ENCODE results near the gene CAMK2B. TPM values are rescaled to one million over a fixed set of nuclear protein-coding genes. Genes with fewer than 3 reads are reported as not detected.

Gene CAMK2B
- polyA plus RNA-seq, 1 donor (not counting 4 experiments of a cell fraction or from before 2014, with no cell fraction given): 0.25 TPM

DNA sequence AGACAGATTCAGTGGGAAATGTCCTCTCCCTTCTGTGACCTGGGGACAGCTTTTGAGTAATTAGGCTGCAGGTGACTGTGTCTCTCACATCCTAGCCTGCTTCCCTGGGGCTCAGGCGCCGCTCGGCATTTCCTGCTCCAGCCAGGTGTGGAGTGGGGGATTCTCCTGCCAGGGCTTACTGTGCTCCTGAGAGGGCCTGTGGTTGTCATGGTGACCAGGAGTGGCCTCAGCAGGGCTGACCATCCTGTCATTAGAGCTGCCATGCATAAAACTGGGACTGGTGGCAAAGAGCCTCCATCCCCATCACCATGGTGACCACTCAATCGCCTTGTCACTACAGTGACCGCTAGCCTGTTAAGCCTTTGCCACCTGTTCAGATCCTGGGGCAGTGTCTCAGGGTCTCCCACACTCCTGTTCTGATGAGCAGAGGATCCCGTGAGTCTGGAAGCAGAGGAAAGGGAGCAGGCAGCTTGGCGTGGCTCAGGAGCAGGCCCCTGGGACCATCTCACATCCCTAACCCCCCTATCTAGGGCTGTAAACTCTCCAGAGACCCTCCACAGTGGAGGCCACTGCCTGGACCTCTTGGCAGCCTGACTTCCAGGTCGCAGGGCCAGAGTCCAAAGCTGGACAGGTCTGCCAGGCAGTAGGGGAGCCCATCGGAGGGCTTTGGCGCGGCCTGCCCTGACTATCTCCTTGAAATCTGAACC, 136.0 kb downstream of the CAMK2B start, which contains the start of gene GCK:
TSS of gene GCK (minus strand) at position 154 of the 707 bp plus-strand sequence. CDS start 486 bp downstream, outside the sequence.
- TF ChIP-seq CTCF (optimal IDR thresholded peaks at IDR 0.05 in 1 of 3, IDR thresholded peaks at IDR 0.05 in 1 of 3, conservative IDR thresholded peaks at IDR 0.05 in 1 of 3; ENCODE audit: extremely low read depth in 1 of 3, insufficient read depth in 2 of 3, low read length in 3 of 3) (no peak), EZH2 (IDR thresholded peaks at IDR 0.05; ENCODE audit: low read length) (no peak)
- Histone ChIP-seq H3K9me3 (ENCODE audit: control insufficient read depth, low read depth, low read length) (no peaks in the 10 kb centered on the region), H3K27me3 (ENCODE audit: control insufficient read depth, extremely low read depth, insufficient read depth, low read length) (peaks cover 8% of the 10 kb centered on the region), H3K4me3 (ENCODE audit: control insufficient read depth in 2 of 3, extremely low read depth in 1 of 3, insufficient read depth in 2 of 3, low read depth in 1 of 3, low read length in 3 of 3) (no peak within 1 kb of the TSS), H2AFZ (ENCODE audit: control insufficient read depth, low read length) (no peak within 1 kb of the TSS), H3K4me2 (ENCODE audit: control insufficient read depth, extremely low read depth, insufficient read depth, low read depth, low read length) (no peak within 1 kb of the TSS), H3K9ac (ENCODE audit: control insufficient read depth, extremely low read depth, insufficient read depth, low read length) (no peak within 1 kb of the TSS), H4K20me1 (ENCODE audit: control insufficient read depth, extremely low read depth, insufficient read depth, low read length) (no peaks in the 10 kb centered on the region), H3K4me1 (ENCODE audit: control insufficient read depth, extremely low read depth, insufficient read depth, low read length) (peaks cover 10% of the 10 kb centered on the region), H3K79me2 (ENCODE audit: control insufficient read depth, insufficient read depth, low read length) (no peaks in the 10 kb centered on the region), H3K36me3 (ENCODE audit: control insufficient read depth in 2 of 2, extremely low read depth in 1 of 2, insufficient read depth in 2 of 2, low read length in 2 of 2) (no peaks in the 10 kb centered on the region), H3K27ac (ENCODE audit: control insufficient read depth, insufficient read depth, low read length) (no peak within 1 kb of the TSS), H3K9me1 (ENCODE audit: control insufficient read depth, extremely low read depth, insufficient read depth, low read length) (no peaks in the 10 kb centered on the region)
- DNase-seq (ENCODE audit: low read depth, low spot score) (no peak), FAIRE-seq (no peak)
- dilution Hi-C loops (cut with MboI; ENCODE audit: extremely low pct_ligation_motif_present, low sequenced_read_pairs): no loop called here

DNA sequence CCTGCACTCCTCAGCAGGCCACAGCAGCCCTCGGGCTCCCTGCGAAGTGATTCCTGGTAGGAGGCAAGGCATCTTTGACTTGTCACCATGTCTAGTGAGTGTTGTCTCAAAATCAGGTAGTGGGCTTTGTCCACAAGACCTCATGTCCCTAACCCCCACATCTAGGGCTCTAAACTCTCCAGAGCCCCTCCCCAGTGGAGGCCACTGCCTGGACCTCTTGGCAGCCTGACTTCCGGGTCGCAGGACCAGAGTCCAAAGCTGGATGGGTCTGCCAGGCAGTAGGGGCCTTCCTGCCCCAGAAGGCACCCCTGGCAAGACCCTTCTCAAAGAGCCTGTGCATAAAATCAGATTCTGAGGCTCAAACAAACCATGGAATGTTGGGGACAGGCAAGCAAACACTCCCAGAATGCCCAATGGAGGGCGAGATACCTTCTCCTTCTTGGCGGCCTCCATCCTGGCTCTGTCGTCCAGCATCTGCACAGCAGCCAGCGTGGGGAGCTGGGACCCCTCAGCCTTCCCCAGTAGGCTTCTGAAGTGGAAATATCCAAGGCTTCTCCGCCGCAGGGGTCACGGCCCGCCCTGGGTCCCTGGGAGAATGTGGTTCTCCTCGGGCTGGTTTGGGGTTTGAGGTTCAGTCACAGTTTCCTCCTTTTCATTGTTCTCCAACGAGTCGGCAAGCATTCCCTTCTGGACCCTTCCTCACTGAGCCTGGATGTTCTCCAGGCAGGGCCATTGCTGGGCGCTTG, 136.7 kb downstream of the CAMK2B start:
- Histone ChIP-seq H3K27ac (ENCODE audit: control insufficient read depth, insufficient read depth, low read length) (no peak overlapping the region), H3K27me3 (ENCODE audit: control insufficient read depth, extremely low read depth, insufficient read depth, low read length) (peaks cover 8% of the 10 kb centered on the region), H3K4me2 (ENCODE audit: control insufficient read depth, extremely low read depth, insufficient read depth, low read depth, low read length) (no peak overlapping the region), H3K4me3 (ENCODE audit: control insufficient read depth in 2 of 3, extremely low read depth in 1 of 3, insufficient read depth in 2 of 3, low read depth in 1 of 3, low read length in 3 of 3) (no peak overlapping the region), H3K79me2 (ENCODE audit: control insufficient read depth, insufficient read depth, low read length) (no peaks in the 10 kb centered on the region), H2AFZ (ENCODE audit: control insufficient read depth, low read length) (no peak overlapping the region), H3K9me1 (ENCODE audit: control insufficient read depth, extremely low read depth, insufficient read depth, low read length) (no peaks in the 10 kb centered on the region), H3K4me1 (ENCODE audit: control insufficient read depth, extremely low read depth, insufficient read depth, low read length) (peaks cover 15% of the 10 kb centered on the region), H4K20me1 (ENCODE audit: control insufficient read depth, extremely low read depth, insufficient read depth, low read length) (no peaks in the 10 kb centered on the region), H3K9ac (ENCODE audit: control insufficient read depth, extremely low read depth, insufficient read depth, low read length) (no peak overlapping the region), H3K9me3 (ENCODE audit: control insufficient read depth, low read depth, low read length) (no peaks in the 10 kb centered on the region), H3K36me3 (ENCODE audit: control insufficient read depth in 2 of 2, extremely low read depth in 1 of 2, insufficient read depth in 2 of 2, low read length in 2 of 2) (no peaks in the 10 kb centered on the region)
- TF ChIP-seq EZH2 (IDR thresholded peaks at IDR 0.05; ENCODE audit: low read length) (no peak), CTCF (optimal IDR thresholded peaks at IDR 0.05 in 1 of 3, IDR thresholded peaks at IDR 0.05 in 1 of 3, conservative IDR thresholded peaks at IDR 0.05 in 1 of 3; ENCODE audit: extremely low read depth in 1 of 3, insufficient read depth in 2 of 3, low read length in 3 of 3) (no peak)
- dilution Hi-C loops (cut with MboI; ENCODE audit: extremely low pct_ligation_motif_present, low sequenced_read_pairs): no loop called here
- DNase-seq (ENCODE audit: low read depth, low spot score): no peak
- FAIRE-seq: no peak
